ENCODE results near the gene NBEA. TPM values are rescaled to one million over a fixed set of nuclear protein-coding genes. Genes with fewer than 3 reads are reported as not detected.
"Not testable (repeated sequence)": the region's sequence is repeated elsewhere in the genome, so short reads cannot be mapped to it uniquely, and the experiment has no call there.

NBEA gene
- total RNA-seq, 1 experiment from 2014 or later: 3.3 TPM

DNA sequence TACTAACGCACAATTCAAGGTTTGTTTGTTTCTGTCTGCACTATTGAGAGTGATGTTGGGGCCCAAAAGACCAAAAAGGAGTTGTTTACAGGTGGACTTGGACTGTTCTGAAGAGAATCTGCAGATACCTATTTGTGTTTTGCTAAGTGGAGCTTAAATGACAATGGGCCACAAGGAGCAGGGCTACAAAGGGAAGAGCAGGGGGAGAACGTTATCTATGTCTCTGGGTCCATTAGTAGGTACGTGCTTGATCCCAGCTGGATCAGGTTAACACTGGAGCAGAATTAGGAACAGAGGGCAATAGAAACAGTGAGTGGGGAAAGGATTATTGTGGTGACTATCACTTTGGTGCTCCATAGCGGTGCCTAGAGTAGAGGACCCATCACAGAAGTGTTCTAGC is 22.5 kb downstream of the NBEA start:
- ATAC-seq: no peak

DNA sequence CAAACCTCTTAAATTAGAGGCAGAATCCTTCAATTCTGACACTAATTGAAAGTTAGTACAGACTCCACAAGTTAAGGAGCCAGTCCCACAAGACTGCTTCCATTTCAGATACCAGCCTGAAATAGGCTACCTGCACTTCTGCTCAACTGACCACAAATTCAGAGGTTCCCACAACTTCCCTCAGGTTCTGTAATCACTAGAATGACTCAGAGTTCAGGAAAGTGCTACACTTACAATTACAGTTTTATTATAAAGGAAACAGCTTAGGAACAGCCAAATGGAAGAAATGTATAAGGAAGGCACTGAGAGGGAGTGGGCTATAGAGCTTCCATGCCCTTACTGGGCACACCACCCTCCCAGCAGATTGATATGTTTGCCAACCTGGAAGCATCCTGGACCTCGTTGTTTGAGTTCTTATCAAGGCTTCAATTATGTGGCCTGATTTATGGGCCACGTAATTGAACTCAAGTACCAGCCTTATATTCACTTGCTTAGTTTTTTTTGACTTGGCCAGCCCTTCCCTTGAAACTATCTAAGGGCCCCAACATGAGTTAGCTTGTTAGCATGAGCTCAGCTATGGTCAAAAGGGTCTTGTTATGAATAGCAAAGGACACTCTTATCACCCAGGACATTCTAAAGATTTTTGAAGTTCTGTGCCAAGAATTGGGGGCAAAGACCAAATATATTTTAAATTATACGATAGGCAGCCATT is 25.9 kb downstream of the NBEA start:
- POLR2A ChIA-PET: no interaction called here
- intact Hi-C loops (cut with micrococcal nuclease; ENCODE audit: unreplicated experiment): no loop called here
- no peak overlapping the region for H3K27ac ChIP-seq (ENCODE audit: low read length)
- H3K4me3 ChIP-seq (ENCODE audit: low read depth in 2 of 2, low read length in 2 of 2): no peak overlapping the region
- in situ Hi-C loops (cut with HindIII; ENCODE audit: low pct_unique_long_range_greater_than_20kb, low sequenced_read_pairs): no loop called here
- CTCF ChIA-PET: no interaction called here
- no peaks in the 10 kb centered on the region for H3K27me3 ChIP-seq (ENCODE audit: control insufficient read depth, insufficient read depth, low read length)
- H3K36me3 ChIP-seq (ENCODE audit: control insufficient read depth, insufficient read depth, low read length): no peaks in the 10 kb centered on the region
- DNase-seq (ENCODE audit: low read depth, low spot score) (no peak), ATAC-seq (no peak)
- TF ChIP-seq, protein P1, sequence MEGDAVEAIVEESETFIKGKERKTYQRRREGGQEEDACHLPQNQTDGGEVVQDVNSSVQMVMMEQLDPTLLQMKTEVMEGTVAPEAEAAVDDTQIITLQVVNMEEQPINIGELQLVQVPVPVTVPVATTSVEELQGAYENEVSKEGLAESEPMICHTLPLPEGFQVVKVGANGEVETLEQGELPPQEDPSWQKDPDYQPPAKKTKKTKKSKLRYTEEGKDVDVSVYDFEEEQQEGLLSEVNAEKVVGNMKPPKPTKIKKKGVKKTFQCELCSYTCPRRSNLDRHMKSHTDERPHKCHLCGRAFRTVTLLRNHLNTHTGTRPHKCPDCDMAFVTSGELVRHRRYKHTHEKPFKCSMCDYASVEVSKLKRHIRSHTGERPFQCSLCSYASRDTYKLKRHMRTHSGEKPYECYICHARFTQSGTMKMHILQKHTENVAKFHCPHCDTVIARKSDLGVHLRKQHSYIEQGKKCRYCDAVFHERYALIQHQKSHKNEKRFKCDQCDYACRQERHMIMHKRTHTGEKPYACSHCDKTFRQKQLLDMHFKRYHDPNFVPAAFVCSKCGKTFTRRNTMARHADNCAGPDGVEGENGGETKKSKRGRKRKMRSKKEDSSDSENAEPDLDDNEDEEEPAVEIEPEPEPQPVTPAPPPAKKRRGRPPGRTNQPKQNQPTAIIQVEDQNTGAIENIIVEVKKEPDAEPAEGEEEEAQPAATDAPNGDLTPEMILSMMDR (IDR thresholded peaks at IDR 0.05): no peak
- TF ChIP-seq SIN3A (IDR thresholded peaks at IDR 0.05; ENCODE audit: borderline replicate concordance, insufficient read depth, low read depth, low read length): no peak
- TF ChIP-seq, protein P2, sequence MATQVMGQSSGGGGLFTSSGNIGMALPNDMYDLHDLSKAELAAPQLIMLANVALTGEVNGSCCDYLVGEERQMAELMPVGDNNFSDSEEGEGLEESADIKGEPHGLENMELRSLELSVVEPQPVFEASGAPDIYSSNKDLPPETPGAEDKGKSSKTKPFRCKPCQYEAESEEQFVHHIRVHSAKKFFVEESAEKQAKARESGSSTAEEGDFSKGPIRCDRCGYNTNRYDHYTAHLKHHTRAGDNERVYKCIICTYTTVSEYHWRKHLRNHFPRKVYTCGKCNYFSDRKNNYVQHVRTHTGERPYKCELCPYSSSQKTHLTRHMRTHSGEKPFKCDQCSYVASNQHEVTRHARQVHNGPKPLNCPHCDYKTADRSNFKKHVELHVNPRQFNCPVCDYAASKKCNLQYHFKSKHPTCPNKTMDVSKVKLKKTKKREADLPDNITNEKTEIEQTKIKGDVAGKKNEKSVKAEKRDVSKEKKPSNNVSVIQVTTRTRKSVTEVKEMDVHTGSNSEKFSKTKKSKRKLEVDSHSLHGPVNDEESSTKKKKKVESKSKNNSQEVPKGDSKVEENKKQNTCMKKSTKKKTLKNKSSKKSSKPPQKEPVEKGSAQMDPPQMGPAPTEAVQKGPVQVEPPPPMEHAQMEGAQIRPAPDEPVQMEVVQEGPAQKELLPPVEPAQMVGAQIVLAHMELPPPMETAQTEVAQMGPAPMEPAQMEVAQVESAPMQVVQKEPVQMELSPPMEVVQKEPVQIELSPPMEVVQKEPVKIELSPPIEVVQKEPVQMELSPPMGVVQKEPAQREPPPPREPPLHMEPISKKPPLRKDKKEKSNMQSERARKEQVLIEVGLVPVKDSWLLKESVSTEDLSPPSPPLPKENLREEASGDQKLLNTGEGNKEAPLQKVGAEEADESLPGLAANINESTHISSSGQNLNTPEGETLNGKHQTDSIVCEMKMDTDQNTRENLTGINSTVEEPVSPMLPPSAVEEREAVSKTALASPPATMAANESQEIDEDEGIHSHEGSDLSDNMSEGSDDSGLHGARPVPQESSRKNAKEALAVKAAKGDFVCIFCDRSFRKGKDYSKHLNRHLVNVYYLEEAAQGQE (IDR thresholded peaks at IDR 0.05; ENCODE audit: insufficient read depth in 1 of 2, low read depth in 2 of 2, low read length in 1 of 2): no peak
- TF ChIP-seq TCF7L2 (IDR thresholded peaks at IDR 0.05; ENCODE audit: low read depth, low read length): no peak
- no peak for TF ChIP-seq POLR2AphosphoS5 (IDR thresholded peaks at IDR 0.05; ENCODE audit: low read depth, low read length)
- no peaks in the 10 kb centered on the region for H3K9me3 ChIP-seq (ENCODE audit: control insufficient read depth, insufficient read depth, low read depth, low read length)
- no peaks in the 10 kb centered on the region for H3K4me1 ChIP-seq (ENCODE audit: control insufficient read depth, insufficient read depth, low read length)
- BruUV-seq (replicated peaks): no TSS peak

More for the DNA sequence above, 22.5 kb downstream of the NBEA start:
- Histone ChIP-seq H3K27me3 (ENCODE audit: control insufficient read depth, insufficient read depth, low read length) (no peaks in the 10 kb centered on the region), H3K9me3 (ENCODE audit: control insufficient read depth, insufficient read depth, low read depth, low read length) (no peaks in the 10 kb centered on the region), H3K27ac (ENCODE audit: low read length) (no peak overlapping the region), H3K36me3 (ENCODE audit: control insufficient read depth, insufficient read depth, low read length) (no peaks in the 10 kb centered on the region), H3K4me3 (ENCODE audit: low read depth in 2 of 2, low read length in 2 of 2) (no peak overlapping the region), H3K4me1 (ENCODE audit: control insufficient read depth, insufficient read depth, low read length) (no peaks in the 10 kb centered on the region)
- TF ChIP-seq SIN3A (IDR thresholded peaks at IDR 0.05; ENCODE audit: borderline replicate concordance, insufficient read depth, low read depth, low read length) (no peak), TCF7L2 (IDR thresholded peaks at IDR 0.05; ENCODE audit: low read depth, low read length) (no peak), POLR2AphosphoS5 (IDR thresholded peaks at IDR 0.05; ENCODE audit: low read depth, low read length) (no peak)
- TF ChIP-seq, protein P2 (IDR thresholded peaks at IDR 0.05; ENCODE audit: insufficient read depth in 1 of 2, low read depth in 2 of 2, low read length in 1 of 2): no peak
- TF ChIP-seq, protein P1 (IDR thresholded peaks at IDR 0.05): no peak
- ChIA-PET POLR2A (no interaction called here), CTCF (no interaction called here)
- BruUV-seq (replicated peaks): no TSS peak
- in situ Hi-C loops (cut with HindIII; ENCODE audit: low pct_unique_long_range_greater_than_20kb, low sequenced_read_pairs): no loop called here
- intact Hi-C loops (cut with micrococcal nuclease; ENCODE audit: unreplicated experiment): no loop called here
- no peak for DNase-seq (ENCODE audit: low read depth, low spot score)

DNA sequence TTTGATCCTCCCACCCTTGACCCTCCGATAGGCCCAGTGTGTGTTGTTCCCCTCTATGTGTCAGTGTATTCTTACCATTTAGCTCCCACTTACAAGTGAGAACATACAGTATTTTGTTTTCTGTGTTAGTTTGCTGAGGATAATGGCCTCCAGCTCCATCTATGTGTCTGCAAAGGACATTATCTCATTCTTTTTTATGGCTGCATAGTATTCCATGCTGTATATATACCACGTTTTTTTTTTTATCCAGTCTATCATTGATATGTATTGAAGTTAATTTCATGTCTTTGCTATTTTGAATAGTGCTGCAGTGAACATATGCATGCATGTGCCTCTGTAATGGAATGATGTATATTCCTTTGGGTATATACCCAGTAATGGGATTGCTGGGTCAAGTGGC is 27.5 kb downstream of the NBEA start:
- DNase-seq (ENCODE audit: low read depth, low spot score); intact Hi-C loops (cut with micrococcal nuclease; ENCODE audit: unreplicated experiment); CTCF ChIA-PET; ATAC-seq; H3K27me3 ChIP-seq (ENCODE audit: control insufficient read depth, insufficient read depth, low read length); H3K36me3 ChIP-seq (ENCODE audit: control insufficient read depth, insufficient read depth, low read length); H3K27ac ChIP-seq (ENCODE audit: low read length); H3K4me1 ChIP-seq (ENCODE audit: control insufficient read depth, insufficient read depth, low read length); POLR2A ChIA-PET; in situ Hi-C loops (cut with HindIII; ENCODE audit: low pct_unique_long_range_greater_than_20kb, low sequenced_read_pairs); BruUV-seq (replicated peaks); H3K4me3 ChIP-seq (ENCODE audit: low read depth in 2 of 2, low read length in 2 of 2); H3K9me3 ChIP-seq (ENCODE audit: control insufficient read depth, insufficient read depth, low read depth, low read length): not testable (repeated sequence)
